T-helper 17 cell (primary cell): ENCODE results near the gene CDT1. TPM values are rescaled to one million over a fixed set of nuclear protein-coding genes. Genes with fewer than 3 reads are reported as not detected.

Experiments used
- ATAC-seq: fragments of 150-1000 bp; cut with Tn5 transposase; 2 replicates; pipeline ENCODE4 v1.10.0; 2021; ENCODE audit warnings: mild to moderate bottlenecking, moderate library complexity
- DNase-seq, 3 donors: peaks; one replicate each; pipeline versions ENCODE4 v3.0.0 to v3.0.0-alpha.2; 2020 to 2021
- H3K9me3 ChIP-seq: one replicate; pipeline ENCODE4 v1.7.0; 2013; ENCODE audit warnings: low read length, mild to moderate bottlenecking; ENCODE audit not compliant: control insufficient read depth, poor library complexity, severe bottlenecking
- H3K27ac Mint-ChIP-seq: one replicate; pipeline ENCODE4 v1.8.0; 2022; ENCODE audit warnings: mild to moderate bottlenecking, moderate library complexity, mixed read lengths
- H3K27me3 Mint-ChIP-seq: one replicate; pipeline ENCODE4 v1.8.0; 2022; ENCODE audit warnings: mixed read lengths
- H3K36me3 Mint-ChIP-seq: one replicate; pipeline ENCODE4 v1.8.0; 2022; ENCODE audit warnings: low read depth, mixed read lengths
- H3K4me1 Mint-ChIP-seq: one replicate; pipeline ENCODE4 v1.8.0; 2022; ENCODE audit warnings: mild to moderate bottlenecking, mixed read lengths
- H3K4me3 Mint-ChIP-seq: one replicate; pipeline ENCODE4 v1.8.0; 2022; ENCODE audit warnings: mild to moderate bottlenecking, moderate library complexity, mixed read lengths
- total RNA-seq, 4 donors: library from RNA in 2 of 4; stranded (reverse) in 2 of 4; gene quantifications; one replicate each; pipeline ENCODE4 v1.2.3 and lab custom pipeline; 2022 to 2026

Gene CDT1
- total RNA-seq, 2 donors from 2014 or later = 0.42 to 1.3 TPM

DNA sequence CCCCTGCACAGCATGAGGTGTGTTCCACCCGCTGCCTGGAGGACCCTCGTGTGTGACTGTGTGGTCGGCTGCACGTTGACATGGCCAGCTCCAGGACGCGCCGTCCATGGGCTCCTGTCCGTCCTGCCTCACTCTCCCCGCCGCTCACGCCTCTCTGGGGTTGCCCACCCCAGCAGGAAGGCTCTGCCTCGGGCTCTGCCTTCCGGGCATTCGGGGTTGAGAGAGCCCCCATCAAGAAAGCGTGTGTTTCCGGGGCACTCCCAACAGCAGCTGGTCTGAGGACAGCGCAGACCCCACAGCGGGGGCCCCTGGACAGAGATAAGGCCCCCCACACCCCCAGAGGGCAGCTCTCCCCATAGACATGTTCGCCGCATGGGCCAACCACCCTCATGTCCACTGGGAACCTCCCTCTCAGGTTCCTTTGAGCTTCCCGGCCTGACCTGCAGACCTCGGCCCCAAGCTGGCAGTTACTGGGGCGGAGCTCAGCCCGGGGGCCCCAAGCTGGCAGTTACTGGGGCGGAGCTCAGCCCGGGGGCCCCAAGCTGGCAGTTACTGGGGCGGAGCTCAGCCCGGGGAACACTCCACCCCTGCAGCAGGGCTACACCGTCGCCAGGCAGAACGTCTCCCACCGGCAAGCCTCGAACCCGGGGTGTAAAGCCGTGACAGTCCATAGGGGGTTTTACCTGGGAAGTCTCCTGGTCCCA, 10.2 kb upstream of the CDT1 start:
- peak overlapping the region; percentile 41 for H3K27ac Mint-ChIP-seq
- ATAC-seq (peak; percentile 32), DNase-seq (peak in 1 of 3 donors; percentile 10)
- no peaks in the 10 kb centered on the region for H3K27me3 Mint-ChIP-seq
- peak overlapping the region; percentile 19 for H3K4me3 Mint-ChIP-seq
- peaks cover 26% of the 10 kb centered on the region for H3K4me1 Mint-ChIP-seq
- no peaks in the 10 kb centered on the region for H3K36me3 Mint-ChIP-seq
- no peaks in the 10 kb centered on the region for H3K9me3 ChIP-seq

GRCh38 chr16:88796278-88796677, 7.3 kb upstream of the CDT1 start:
- DNase-seq (no peak), ATAC-seq (no peak)
- Mint-ChIP-seq H3K4me3 (peak overlapping the region; percentile 43), H3K27ac (peak overlapping the region; percentile 21), H3K4me1 (peaks cover 26% of the 10 kb centered on the region), H3K36me3 (no peaks in the 10 kb centered on the region), H3K27me3 (no peaks in the 10 kb centered on the region)
- no peaks in the 10 kb centered on the region for H3K9me3 ChIP-seq

- H3K27me3 Mint-ChIP-seq = no peaks in the 10 kb centered on the region
- DNase-seq = no peak
- ATAC-seq = no peak
- H3K4me1 Mint-ChIP-seq = peaks cover 24% of the 10 kb centered on the region
- no peaks in the 10 kb centered on the region for H3K9me3 ChIP-seq
- no peak overlapping the region for H3K27ac Mint-ChIP-seq
- H3K36me3 Mint-ChIP-seq = no peaks in the 10 kb centered on the region
- no peak overlapping the region for H3K4me3 Mint-ChIP-seq
Observed at GRCh38 chr16:88798073-88798472, 5.5 kb upstream of the CDT1 start.

DNA sequence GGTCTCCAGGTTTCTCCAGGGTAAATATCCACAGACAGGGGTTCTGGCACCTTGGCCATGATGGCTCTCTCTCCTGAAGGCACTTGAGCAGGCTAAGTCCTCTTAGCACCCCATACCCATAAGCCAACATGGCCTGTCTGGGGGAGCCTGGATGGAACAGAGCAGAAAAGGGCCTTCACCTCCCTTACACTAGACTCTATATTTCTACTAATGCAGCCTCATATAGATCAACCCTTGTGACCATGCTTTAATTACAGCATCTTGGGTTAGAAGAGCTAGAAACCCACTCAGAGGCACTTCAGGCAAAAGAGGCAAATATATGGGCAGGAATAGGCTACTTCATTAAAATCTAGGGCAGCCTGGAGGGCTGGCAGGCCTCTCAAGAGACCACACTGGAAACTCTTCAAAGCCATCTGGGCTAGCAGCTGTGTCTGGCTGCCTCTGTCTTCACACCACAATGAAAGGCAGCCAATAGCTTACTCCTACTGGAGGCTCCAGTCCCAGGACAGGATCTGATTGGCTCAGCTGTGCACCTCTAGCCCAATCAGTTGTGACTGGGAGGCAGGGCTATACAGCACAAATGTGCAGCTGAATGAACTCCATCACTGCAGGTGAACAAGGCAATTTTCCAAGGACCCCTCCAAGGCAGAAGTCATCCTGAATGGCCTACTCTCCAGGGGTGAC, 4.7 kb upstream of the CDT1 start:
- ATAC-seq (no peak), DNase-seq (no peak)
- Mint-ChIP-seq H3K36me3 (no peaks in the 10 kb centered on the region), H3K4me3 (no peak overlapping the region), H3K27me3 (no peaks in the 10 kb centered on the region), H3K27ac (no peak overlapping the region), H3K4me1 (peaks cover 21% of the 10 kb centered on the region)
- H3K9me3 ChIP-seq = no peaks in the 10 kb centered on the region

- no peaks in the 10 kb centered on the region for H3K27me3 Mint-ChIP-seq
- H3K27ac Mint-ChIP-seq = no peak overlapping the region
- H3K4me1 Mint-ChIP-seq = peaks cover 19% of the 10 kb centered on the region
- H3K36me3 Mint-ChIP-seq = no peaks in the 10 kb centered on the region
- no peaks in the 10 kb centered on the region for H3K9me3 ChIP-seq
- DNase-seq (no peak), ATAC-seq (peak; percentile 39)
- H3K4me3 Mint-ChIP-seq = peak overlapping the region; percentile 56
Observed at GRCh38 chr16:88799569-88800276, 3.9 kb upstream of the CDT1 start.

DNA sequence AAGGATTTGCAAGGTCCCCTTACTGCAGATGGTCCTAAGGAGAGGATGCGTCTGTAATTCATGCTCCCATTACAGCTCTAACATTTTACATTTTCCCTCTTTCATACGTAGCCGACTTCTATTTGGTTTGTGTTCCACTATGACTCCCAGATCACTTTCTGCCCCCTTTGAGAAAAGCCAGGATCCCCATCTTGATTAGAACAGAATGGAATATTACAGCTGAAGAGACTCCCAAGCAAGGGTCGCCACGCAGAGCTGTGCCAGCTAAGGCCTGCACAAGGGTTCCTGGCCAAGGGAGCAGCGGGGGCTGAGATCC, 3.4 kb upstream of the CDT1 start:
- no peaks in the 10 kb centered on the region for H3K27me3 Mint-ChIP-seq
- H3K4me1 Mint-ChIP-seq = peaks cover 13% of the 10 kb centered on the region
- no peak overlapping the region for H3K27ac Mint-ChIP-seq

DNA sequence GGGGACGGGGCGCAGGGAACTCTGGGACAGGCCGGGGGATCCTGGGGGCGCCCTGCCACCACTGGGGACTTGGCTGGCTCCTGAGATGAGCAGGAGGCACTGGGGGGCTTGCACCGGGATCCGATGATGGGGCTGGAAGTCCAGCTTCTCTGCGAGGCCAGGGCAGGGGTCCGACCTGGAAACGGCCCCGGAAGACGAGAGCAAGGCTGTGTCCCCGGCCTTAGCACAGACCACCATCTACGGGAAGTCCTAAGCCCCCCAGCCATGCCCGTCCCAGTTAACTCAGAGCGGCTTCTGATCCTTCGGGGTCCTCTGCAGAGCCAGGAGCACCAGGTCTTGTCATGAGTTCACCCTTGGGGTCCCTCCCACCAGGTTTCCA, 573 bp downstream of the CDT1 start:
- Mint-ChIP-seq H3K4me1 (peaks cover 13% of the 10 kb centered on the region), H3K36me3 (no peaks in the 10 kb centered on the region), H3K4me3 (peak overlapping the region; percentile 70), H3K27ac (no peak overlapping the region), H3K27me3 (no peaks in the 10 kb centered on the region)
- DNase-seq (no peak), ATAC-seq (no peak)
- H3K9me3 ChIP-seq = no peaks in the 10 kb centered on the region

More for the DNA sequence above, 3.4 kb upstream of the CDT1 start:
- peak overlapping the region; percentile 56 for H3K4me3 Mint-ChIP-seq
- no peaks in the 10 kb centered on the region for H3K36me3 Mint-ChIP-seq
- H3K9me3 ChIP-seq = no peaks in the 10 kb centered on the region
- no peak for DNase-seq
- no peak for ATAC-seq

- Mint-ChIP-seq H3K27ac (no peak overlapping the region), H3K27me3 (no peaks in the 10 kb centered on the region), H3K4me3 (peak overlapping the region; percentile 70), H3K36me3 (no peaks in the 10 kb centered on the region), H3K4me1 (peaks cover 13% of the 10 kb centered on the region)
- DNase-seq (no peak), ATAC-seq (no peak)
- no peaks in the 10 kb centered on the region for H3K9me3 ChIP-seq
Observed at GRCh38 chr16:88804552-88805339, 1.2 kb downstream of the CDT1 start.

- no peak overlapping the region for H3K27ac Mint-ChIP-seq
- H3K9me3 ChIP-seq = no peaks in the 10 kb centered on the region
- H3K4me1 Mint-ChIP-seq = peaks cover 13% of the 10 kb centered on the region
- H3K4me3 Mint-ChIP-seq = no peak overlapping the region
- H3K36me3 Mint-ChIP-seq = no peaks in the 10 kb centered on the region
- ATAC-seq (no peak), DNase-seq (no peak)
- H3K27me3 Mint-ChIP-seq = no peaks in the 10 kb centered on the region
Observed at GRCh38 chr16:88805340-88805715, 1.7 kb downstream of the CDT1 start.

DNA sequence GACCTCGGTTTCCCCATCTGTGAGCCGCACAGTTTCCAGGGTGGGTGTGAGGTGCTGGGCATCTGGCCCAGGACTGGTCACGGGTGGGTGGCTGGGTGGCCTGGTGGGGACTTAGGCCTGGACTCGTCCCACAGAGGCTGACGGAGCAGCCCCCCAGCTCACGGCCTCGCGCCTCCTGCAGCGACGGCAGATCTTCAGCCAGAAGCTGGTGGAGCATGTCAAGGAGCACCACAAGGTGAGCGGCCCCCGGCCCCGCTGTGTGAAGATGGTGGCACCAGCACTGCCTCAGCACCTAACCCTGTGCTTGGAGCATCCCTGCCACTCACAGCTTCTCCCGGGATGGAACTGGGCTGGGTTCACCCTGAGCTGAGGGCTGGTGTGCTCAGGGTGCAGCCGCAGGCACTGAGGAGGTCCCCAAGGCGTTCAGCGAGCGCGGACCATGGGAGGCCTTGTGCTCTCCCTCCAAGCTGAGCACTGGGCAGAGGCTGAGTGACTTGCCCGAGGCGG, 2.4 kb downstream of the CDT1 start:
- H3K4me1 Mint-ChIP-seq = peaks cover 9% of the 10 kb centered on the region
- no peak for DNase-seq
- no peak overlapping the region for H3K27ac Mint-ChIP-seq
- ATAC-seq = no peak
- H3K36me3 Mint-ChIP-seq = no peaks in the 10 kb centered on the region
- no peaks in the 10 kb centered on the region for H3K9me3 ChIP-seq
- H3K4me3 Mint-ChIP-seq = no peak overlapping the region
- H3K27me3 Mint-ChIP-seq = no peaks in the 10 kb centered on the region

DNA sequence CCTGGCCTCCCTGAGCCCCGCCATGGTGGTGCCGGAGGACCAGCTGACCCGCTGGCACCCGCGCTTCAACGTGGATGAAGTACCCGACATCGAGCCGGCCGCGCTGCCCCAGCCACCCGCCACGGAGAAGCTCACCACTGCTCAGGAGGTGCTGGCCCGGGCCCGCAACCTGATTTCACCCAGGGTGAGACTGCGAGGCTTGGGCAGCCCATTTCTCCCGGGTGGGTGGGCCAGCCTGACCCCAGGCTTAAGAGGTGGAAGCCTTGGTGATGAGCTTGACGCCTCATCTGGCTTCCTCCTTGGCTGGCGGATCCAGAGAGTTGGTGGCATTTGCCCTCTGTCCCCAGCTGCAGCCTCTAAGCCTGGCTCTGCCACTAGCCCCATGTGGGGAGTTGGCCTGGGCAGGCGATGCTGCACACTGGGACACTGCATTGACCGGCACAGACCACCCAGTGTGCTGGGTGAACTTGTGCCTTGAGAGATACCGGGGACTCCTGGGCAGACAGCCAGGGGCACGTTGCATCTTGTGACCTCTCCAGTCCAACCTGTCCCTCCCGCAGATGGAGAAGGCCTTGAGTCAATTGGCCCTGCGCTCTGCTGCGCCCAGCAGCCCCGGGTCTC, 3.0 kb downstream of the CDT1 start:
- H3K9me3 ChIP-seq = no peaks in the 10 kb centered on the region
- ATAC-seq (no peak), DNase-seq (no peak)
- Mint-ChIP-seq H3K27ac (no peak overlapping the region), H3K4me3 (no peak overlapping the region), H3K4me1 (peaks cover 10% of the 10 kb centered on the region), H3K36me3 (no peaks in the 10 kb centered on the region), H3K27me3 (no peaks in the 10 kb centered on the region)

- H3K27ac Mint-ChIP-seq = no peak overlapping the region
- H3K9me3 ChIP-seq = no peaks in the 10 kb centered on the region
- peaks cover 14% of the 10 kb centered on the region for H3K4me1 Mint-ChIP-seq
- H3K27me3 Mint-ChIP-seq = no peaks in the 10 kb centered on the region
- DNase-seq (no peak), ATAC-seq (no peak)
- H3K4me3 Mint-ChIP-seq = no peak overlapping the region
- no peaks in the 10 kb centered on the region for H3K36me3 Mint-ChIP-seq
Observed at GRCh38 chr16:88807142-88807625, 3.6 kb downstream of the CDT1 start.
